Panc1 (cell line): ENCODE results near the gene SRBD1. TPM values are rescaled to one million over a fixed set of nuclear protein-coding genes. Genes with fewer than 3 reads are reported as not detected.

Experiments used
- ATAC-seq: fragments of 200-7000 bp; cut with Tn5 transposase; 2 replicates; pipeline ENCODE4 v1.9.1; 2020; ENCODE audit warnings: mild to moderate bottlenecking, moderate library complexity
- BruUV-seq: library from RNA; stranded (reverse); fragments of 400-500 nt; replicated peaks from 2 replicates; lab custom pipeline; 2021; lab: Mats Ljungman, UMichigan
- CTCF ChIA-PET: fragments of 300-600 bp; sonication (Branson Sonifier 250); formaldehyde crosslinking; loops from one replicate; lab custom pipeline; 2022; ENCODE audit warnings: antibody characterized with exemption; lab: Charles Lee
- POLR2A ChIA-PET: fragments of 300-600 bp; sonication (Branson Sonifier 250); formaldehyde crosslinking; loops from one replicate; lab custom pipeline; 2022; ENCODE audit warnings: antibody characterized with exemption; lab: Charles Lee
- DNase-seq: peaks from one replicate; pipeline ENCODE4 v3.0.0-alpha.2; 2010; ENCODE audit warnings: low read depth, low spot score
- H3K27ac ChIP-seq: 2 replicates; pipeline ENCODE4 v1.5.1; 2011; ENCODE audit warnings: mild to moderate bottlenecking, low read length, inconsistent platforms
- H3K27me3 ChIP-seq: fragments of 200-500 bp; sonication (Bioruptor generic); 2 replicates; pipeline ENCODE4 v1.6.0; 2014; ENCODE audit warnings: low read length, inconsistent platforms; ENCODE audit not compliant: control insufficient read depth, insufficient read depth
- H3K36me3 ChIP-seq: fragments of 200-500 bp; sonication (Bioruptor generic); 2 replicates; pipeline ENCODE4 v1.5.1; 2014; ENCODE audit warnings: inconsistent platforms, mild to moderate bottlenecking, low read length, moderate library complexity; ENCODE audit not compliant: control insufficient read depth, insufficient read depth
- H3K4me1 ChIP-seq: 2 replicates; pipeline ENCODE4 v1.5.1; 2011; ENCODE audit warnings: inconsistent platforms, mild to moderate bottlenecking, low read length, moderate library complexity; ENCODE audit not compliant: control insufficient read depth, insufficient read depth
- H3K4me3 ChIP-seq, 2 experiments: 2 replicates each; pipeline ENCODE4 v1.5.1; 2011 to 2012; ENCODE audit warnings: low read depth in 2 of 2, low read length in 2 of 2, mild to moderate bottlenecking in 2 of 2, inconsistent platforms in 1 of 2, moderate library complexity in 1 of 2
- H3K9me3 ChIP-seq: fragments of 200-500 bp; sonication (Bioruptor generic); 2 replicates; pipeline ENCODE4 v1.5.1; 2014; ENCODE audit warnings: low read depth, mild to moderate bottlenecking, inconsistent platforms, low read length, moderate library complexity; ENCODE audit not compliant: control insufficient read depth, insufficient read depth
- CTCF ChIP-seq: fragments of 450-650 bp; IDR thresholded peaks from 2 replicates; pipeline ENCODE4 v1.5.1; 2017; ENCODE audit warnings: mild to moderate bottlenecking
- POLR2AphosphoS5 ChIP-seq: IDR thresholded peaks from 2 replicates; pipeline ENCODE4 v1.6.1; 2012; ENCODE audit warnings: mild to moderate bottlenecking, low read depth, low read length, moderate library complexity
- REST ChIP-seq, 2 experiments: IDR thresholded peaks; 2 replicates each; pipeline ENCODE4 v1.6.1; 2011 to 2012; ENCODE audit warnings: low read depth in 2 of 2, control low read depth in 1 of 2, low read length in 1 of 2, mild to moderate bottlenecking in 1 of 2, moderate library complexity in 1 of 2; ENCODE audit not compliant: insufficient read depth in 1 of 2
- SIN3A ChIP-seq: IDR thresholded peaks from 2 replicates; pipeline ENCODE4 v1.6.1; 2012; ENCODE audit warnings: low read depth, mild to moderate bottlenecking, low read length, moderate library complexity, borderline replicate concordance; ENCODE audit not compliant: insufficient read depth
- TCF7L2 ChIP-seq: IDR thresholded peaks from 2 replicates; pipeline ENCODE4 v1.6.1; 2011; ENCODE audit warnings: mild to moderate bottlenecking, low read depth, low read length, inconsistent platforms
- in situ Hi-C: cut with HindIII; loops from 2 replicates; pipeline ENCODE4 v1.10.0; 2016; ENCODE audit warnings: low sequenced_read_pairs, low pct_unique_long_range_greater_than_20kb
- intact Hi-C: fragments of 100-400 bp; cut with micrococcal nuclease; formaldehyde crosslinking; loops from one replicate; pipeline ENCODE4 v1.10.0; 2022; ENCODE audit not compliant: unreplicated experiment
- total RNA-seq: library from RNA; stranded (reverse); gene quantifications from one replicate; pipeline ENCODE4 v1.2.1, GENCODE V29; 2021; ENCODE audit not compliant: unreplicated experiment

Gene SRBD1
- total RNA-seq, 1 experiment from 2014 or later: 9.7 TPM

- H3K4me1 ChIP-seq: no peaks in the 10 kb centered on the region
- no peak overlapping the region for H3K27ac ChIP-seq
- DNase-seq (no peak), ATAC-seq (no peak)
- no peaks in the 10 kb centered on the region; the same call in 1 of the 2 replicates for H3K36me3 ChIP-seq
- no peak overlapping the region for H3K4me3 ChIP-seq
- intact Hi-C loops (no loop called here), in situ Hi-C loops (no loop called here)
- TF ChIP-seq TCF7L2 (no peak), SIN3A (no peak), REST (IDR thresholded peaks at IDR 0.05; ENCODE audit: insufficient read depth in 1 of 2, low read depth in 2 of 2, low read length in 1 of 2) (no peak), CTCF (no peak), POLR2AphosphoS5 (no peak)
- peaks cover 4% of the 10 kb centered on the region for H3K27me3 ChIP-seq
- CTCF ChIA-PET: no interaction called here
- BruUV-seq: no TSS peak
- POLR2A ChIA-PET: interaction anchor here (0.5 kb wide), 1 partner anchor 203 kb away, joined by 18 read pairs; no protein-coding TSS in a partner anchor
- H3K9me3 ChIP-seq: no peaks in the 10 kb centered on the region
Observed at GRCh38 chr2:45343251-45344017, 267.6 kb downstream of the SRBD1 start.

GRCh38 chr2:45340318-45340717 lies 270.7 kb downstream of the SRBD1 start:
- no peak for ATAC-seq
- BruUV-seq: no TSS peak
- ChIA-PET POLR2A (no interaction called here), CTCF (interaction anchor here (0.6 kb wide), 1 partner anchor 614 kb away, joined by 4 read pairs; no protein-coding TSS in a partner anchor)
- H3K4me3 ChIP-seq: no peak overlapping the region
- H3K9me3 ChIP-seq: no peaks in the 10 kb centered on the region
- no peak for DNase-seq
- no peaks in the 10 kb centered on the region for H3K4me1 ChIP-seq
- no peak for TF ChIP-seq SIN3A
- TF ChIP-seq TCF7L2: no peak
- no peak for TF ChIP-seq POLR2AphosphoS5
- TF ChIP-seq CTCF: no peak
- TF ChIP-seq REST (IDR thresholded peaks at IDR 0.05; ENCODE audit: insufficient read depth in 1 of 2, low read depth in 2 of 2, low read length in 1 of 2): no peak
- intact Hi-C loops (no loop called here), in situ Hi-C loops (no loop called here)
- no peaks in the 10 kb centered on the region; the same call in 1 of the 2 replicates for H3K36me3 ChIP-seq
- peaks cover 6% of the 10 kb centered on the region for H3K27me3 ChIP-seq
- no peak overlapping the region for H3K27ac ChIP-seq
